GM12878 (cell line): Measurements from ENCODE around the gene MMP19. TPM values are rescaled to one million over a fixed set of nuclear protein-coding genes. Genes with fewer than 3 reads are reported as not detected.
A peak's percentile ranks its signal among the peaks of the same experiment; 100 is the strongest.

ENCODE experiments used
- ATAC-seq: fragments of 200-7000 bp; cut with Tn5 transposase; 3 replicates; pipeline ENCODE4 v1.9.1; 2020; ENCODE audit warnings: mild to moderate bottlenecking, moderate library complexity
- BruUV-seq: library from RNA; stranded (reverse); fragments of 400-500 nt; replicated peaks from 2 replicates; lab custom pipeline; 2021; lab: Mats Ljungman, UMichigan
- CTCF ChIA-PET: fragments of 300-600 bp; sonication (Branson Sonifier 250); formaldehyde crosslinking; extraction: SDS; loops from one replicate; lab custom pipeline; 2021; ENCODE audit warnings: inconsistent platforms; lab: Yijun Ruan, JAX
- POLR2A ChIA-PET: fragments of 350-600 bp; formaldehyde crosslinking; extraction: SDS; loops from one replicate; lab custom pipeline; 2021; ENCODE audit warnings: inconsistent platforms; lab: Charles Lee
- RAD21 ChIA-PET: fragments of 300-600 bp; sonication (Branson Sonifier 250); formaldehyde crosslinking; loops from one replicate; lab custom pipeline; 2023; ENCODE audit warnings: antibody characterized with exemption; ENCODE audit not compliant: unreplicated experiment; lab: Charles Lee
- SMC1A ChIA-PET: fragments of 300-600 bp; sonication (Branson Sonifier 250); formaldehyde crosslinking; loops from one replicate; lab custom pipeline; 2023; ENCODE audit not compliant: unreplicated experiment, uncharacterized antibody; lab: Charles Lee
- DNase-seq: peaks from one replicate; pipeline ENCODE4 v3.0.0-alpha.2; 2011; ENCODE audit warnings: low read depth, low spot score
- FAIRE-seq: peaks from 3 replicates; lab custom pipeline; 2011; peaks lifted over from hg19 to GRCh38; lab: Jason Lieb, UNC
- H2AFZ ChIP-seq: 2 replicates; pipeline ENCODE4 v1.6.0; 2011; ENCODE audit warnings: low read depth, low read length, control low read depth; ENCODE audit not compliant: control insufficient read depth
- H3K27ac ChIP-seq: 2 replicates; pipeline ENCODE4 v1.5.1; 2011; ENCODE audit warnings: control low read depth; ENCODE audit not compliant: control insufficient read depth, insufficient read depth
- H3K27me3 ChIP-seq, 2 experiments: replicated peaks in 1 of 2; 2 replicates each; pipeline versions ENCODE4 v1.6.0 to v1.6.1; 2011; ENCODE audit warnings: low read length in 1 of 2; ENCODE audit not compliant: control insufficient read depth in 2 of 2, insufficient read depth in 2 of 2
- H3K36me3 ChIP-seq, 2 experiments: 2 replicates each; pipeline ENCODE4 v1.5.1; 2011; ENCODE audit warnings: low read length in 1 of 2; ENCODE audit not compliant: control insufficient read depth in 2 of 2, insufficient read depth in 2 of 2
- H3K4me1 ChIP-seq: 2 replicates; pipeline ENCODE4 v1.6.1; 2011; ENCODE audit warnings: mild to moderate bottlenecking, low read length, moderate library complexity, mixed read lengths; ENCODE audit not compliant: control insufficient read depth, insufficient read depth
- H3K4me2 ChIP-seq: 2 replicates; pipeline ENCODE4 v1.6.0; 2011; ENCODE audit warnings: control low read depth; ENCODE audit not compliant: control insufficient read depth, insufficient read depth
- H3K4me3 ChIP-seq: fragments of 200-600 bp; sonication (generic); 2 replicates; pipeline ENCODE4 v1.5.1; 2016
- H3K79me2 ChIP-seq: 2 replicates; pipeline ENCODE4 v1.6.0; 2011; ENCODE audit warnings: low read length; ENCODE audit not compliant: control insufficient read depth, insufficient read depth
- H3K9ac ChIP-seq: 2 replicates; pipeline ENCODE4 v1.8.0; 2011; ENCODE audit warnings: low read length, control low read depth, mixed read lengths; ENCODE audit not compliant: control insufficient read depth, insufficient read depth
- H3K9me3 ChIP-seq: replicated peaks from 3 replicates; pipeline ENCODE4 v1.5.1; 2011; ENCODE audit warnings: mild to moderate bottlenecking, low read length; ENCODE audit not compliant: control insufficient read depth, insufficient read depth
- H4K20me1 ChIP-seq: 2 replicates; pipeline ENCODE4 v1.6.0; 2011; ENCODE audit not compliant: control insufficient read depth, insufficient read depth
- E2F4 ChIP-seq: IDR thresholded peaks from 2 replicates; pipeline ENCODE4 v1.6.1; 2012; ENCODE audit warnings: low read depth, low read length, improper control_type of control experiment
- FOS ChIP-seq: IDR thresholded peaks from 3 replicates; pipeline ENCODE4 v1.6.1; 2011; ENCODE audit warnings: borderline replicate concordance; ENCODE audit not compliant: insufficient read length; ENCODE audit errors: extremely low read depth
- IRF4 ChIP-seq: IDR thresholded peaks from 2 replicates; pipeline ENCODE4 v1.6.1; 2011; ENCODE audit warnings: low read depth, low read length
- MAX ChIP-seq: IDR thresholded peaks from 2 replicates; pipeline ENCODE4 v1.6.1; 2012; ENCODE audit warnings: low read depth, low read length, improper control_type of control experiment
- MYC ChIP-seq: IDR thresholded peaks from 2 replicates; pipeline ENCODE4 v1.6.1; 2011; ENCODE audit warnings: mild to moderate bottlenecking, low read length, moderate library complexity, inconsistent platforms; ENCODE audit not compliant: insufficient read depth, insufficient replicate concordance, insufficient read length, severe bottlenecking
- WGBS: methylation state at CpG from one replicate; pipeline ENCODE4 v1.1.6; 2016; ENCODE audit warnings: low lambda C conversion rate; ENCODE audit not compliant: insufficient replicate concordance, insufficient coverage; ENCODE audit errors: missing lambda C conversion rate; 5-methylcytosine and 5-hydroxymethylcytosine counted together
- in situ Hi-C: fragments of 300-500 bp; cut with MboI; formaldehyde crosslinking; loops from 9 replicates; pipeline ENCODE4 v1.14.3; 2018; ENCODE audit warnings: mixed read lengths
- intact Hi-C: fragments of 100-400 bp; cut with micrococcal nuclease; formaldehyde crosslinking; loops from one replicate; pipeline ENCODE4 v1.14.2; 2022; ENCODE audit not compliant: unreplicated experiment
- polyA plus RNA-seq, 11 experiments: library from polyadenylated mRNA; depleted of rRNA in 4 of 11; unstranded in 6 of 11; stranded (reverse) in 5 of 11; fragments of >200 nt; fragmentation: Nextera tagmentation in 4 of 11; fragmentation: Illumina TruSeq in 1 of 11; extraction: Ambion mirVana in 4 of 11; extraction: Trizol in 1 of 11; gene quantifications; 1 replicate in 1 of 11; 2 replicates in 10 of 11; pipeline versions ENCODE4 v1.2.1 to v1.2.3, GENCODE V29; 2011 to 2016; ENCODE audit warnings: inconsistent platforms in 2 of 11, missing spikeins in 2 of 11, low read depth in 1 of 11
- total RNA-seq, 4 experiments: library from RNA; depleted of rRNA in 3 of 4; stranded (reverse); fragments of >200 nt in 3 of 4; fragmentation: Illumina TruSeq in 1 of 4; extraction: Trizol in 1 of 4; gene quantifications; 2 replicates each; pipeline versions ENCODE4 v1.2.1 to v1.2.3, GENCODE V29; 2013 to 2021
- TF ChIP-seq, protein P1 (sequence below): fragments of 450-650 bp; IDR thresholded peaks from 2 replicates; pipeline ENCODE4 v1.6.1; 2014; ENCODE audit warnings: mild to moderate bottlenecking

MMP19 gene
- total and polyA plus RNA-seq, 10 of the 15 experiments (the other 5 are each of a cell fraction or from before 2014, with no cell fraction given): 0.03 to 0.04 (median 0.04) TPM; not detected in 7

- ChIA-PET SMC1A (interaction anchor here (0.9 to 6.4 kb wide), 7 partner anchors 15 to 116 kb away, joined by 3 to 41 read pairs (median 3); partner anchors contain the start of genes DNAJC14 and GDF11), POLR2A (interaction anchor here (0.6 to 6.5 kb wide), 5 partner anchors 8 to 116 kb away, joined by 3 to 103 read pairs (median 5); partner anchors contain the start of gene DNAJC14), CTCF (interaction anchor here (0.6 to 7.2 kb wide), 8 partner anchors 10 to 129 kb away, joined by 3 to 89 read pairs (median 4); partner anchors contain the start of gene DNAJC14), RAD21 (interaction anchor here (0.7 to 2.0 kb wide), 3 partner anchors 11 to 77 kb away, joined by 3 to 4 read pairs (median 4); no protein-coding TSS in a partner anchor)
- Histone ChIP-seq H2AFZ (no peak overlapping the region), H3K4me2 (peak overlapping the region; percentile 67), H3K27me3 (no peaks in the 10 kb centered on the region), H3K4me1 (peaks cover 10% of the 10 kb centered on the region; the same call in 1 of the 2 replicates), H3K27ac (0 out of 2 replicates have a peak overlapping the region, but pooled peaks have one; percentile 13), H3K79me2 (peaks cover 77% of the 10 kb centered on the region), H3K36me3 (peaks cover 2 to 15% of the 10 kb centered on the region in 2 experiments), H4K20me1 (peaks cover 4% of the 10 kb centered on the region; the same call in 1 of the 2 replicates), H3K4me3 (no peak overlapping the region; the same call in 1 of the 2 replicates), H3K9me3 (no peaks in the 10 kb centered on the region), H3K9ac (no peak overlapping the region)
- ATAC-seq (no peak), DNase-seq (no peak), FAIRE-seq (no peak)
- intact Hi-C loops: no loop called here
- 90% methylated on average over 12 of the region's 12 CpGs for WGBS
- in situ Hi-C loops: no loop called here
- TF ChIP-seq FOS (no peak), MAX (no peak), E2F4 (no peak), IRF4 (no peak), MYC (no peak)
- TF ChIP-seq, protein P1, sequence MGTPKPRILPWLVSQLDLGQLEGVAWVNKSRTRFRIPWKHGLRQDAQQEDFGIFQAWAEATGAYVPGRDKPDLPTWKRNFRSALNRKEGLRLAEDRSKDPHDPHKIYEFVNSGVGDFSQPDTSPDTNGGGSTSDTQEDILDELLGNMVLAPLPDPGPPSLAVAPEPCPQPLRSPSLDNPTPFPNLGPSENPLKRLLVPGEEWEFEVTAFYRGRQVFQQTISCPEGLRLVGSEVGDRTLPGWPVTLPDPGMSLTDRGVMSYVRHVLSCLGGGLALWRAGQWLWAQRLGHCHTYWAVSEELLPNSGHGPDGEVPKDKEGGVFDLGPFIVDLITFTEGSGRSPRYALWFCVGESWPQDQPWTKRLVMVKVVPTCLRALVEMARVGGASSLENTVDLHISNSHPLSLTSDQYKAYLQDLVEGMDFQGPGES: no peak
- BruUV-seq: no TSS peak
Measured at GRCh38 chr12:55815473-55815872, 27.3 kb downstream of the MMP19 start.
